NK-92 (cell line): ENCODE measurements around the gene COL4A2.

ENCODE experiments used
- DNase-seq: peaks from one replicate; lab custom pipeline; 2025; ENCODE audit not compliant: unreplicated experiment; lab: John Stamatoyannopoulos, UW

Gene COL4A2

GRCh38 chr13:110353339-110353977 is 46.4 kb downstream of the COL4A2 start:
- DNase-seq: no peak

- DNase-seq: no peak
Observed at GRCh38 chr13:110354123-110354627, 47.1 kb downstream of the COL4A2 start.

GRCh38 chr13:110354715-110355473 is 47.8 kb downstream of the COL4A2 start:
- no peak for DNase-seq

- no peak for DNase-seq
Observed at GRCh38 chr13:110356362-110356761, 49.3 kb downstream of the COL4A2 start.

GRCh38 chr13:110358381-110358780 is 51.3 kb downstream of the COL4A2 start:
- DNase-seq: no peak

- no peak for DNase-seq
Observed at GRCh38 chr13:110359840-110360301, 52.8 kb downstream of the COL4A2 start.

GRCh38 chr13:110360598-110360997 is 53.5 kb downstream of the COL4A2 start:
- no peak for DNase-seq

GRCh38 chr13:110361365-110361911 is 54.4 kb downstream of the COL4A2 start:
- no peak for DNase-seq

- DNase-seq: no peak
Observed at GRCh38 chr13:110363010-110363409, 55.9 kb downstream of the COL4A2 start.

- DNase-seq: no peak
Observed at GRCh38 chr13:110364081-110364480, 57.0 kb downstream of the COL4A2 start.

- DNase-seq: no peak
Observed at GRCh38 chr13:110365876-110366275, 58.8 kb downstream of the COL4A2 start.

- no peak for DNase-seq
Observed at GRCh38 chr13:110366733-110367132, 59.6 kb downstream of the COL4A2 start.

- DNase-seq: no peak
Observed at GRCh38 chr13:110367620-110368019, 60.5 kb downstream of the COL4A2 start.

GRCh38 chr13:110368408-110368807 is 61.3 kb downstream of the COL4A2 start:
- DNase-seq: no peak

GRCh38 chr13:110369400-110369799 is 62.3 kb downstream of the COL4A2 start:
- no peak for DNase-seq

GRCh38 chr13:110371550-110372465 is 64.7 kb downstream of the COL4A2 start:
- no peak for DNase-seq

GRCh38 chr13:110372676-110373075 is 65.6 kb downstream of the COL4A2 start:
- DNase-seq: no peak

GRCh38 chr13:110373617-110374016 is 66.5 kb downstream of the COL4A2 start:
- DNase-seq: no peak

GRCh38 chr13:110374431-110375370 is 67.6 kb downstream of the COL4A2 start:
- DNase-seq: no peak

- DNase-seq: no peak
Observed at GRCh38 chr13:110376120-110376519, 69.0 kb downstream of the COL4A2 start.
